Mesenchymal stem cell (in vitro differentiated cells and primary cell): ENCODE results near the gene CNNM2.
A peak's percentile ranks its signal among the peaks of the same experiment; 100 is the strongest.
"Not testable (repeated sequence)": the region's sequence is repeated elsewhere in the genome, so short reads cannot be mapped to it uniquely, and the experiment has no call there.

ENCODE experiments used
- DNase-seq: peaks from one replicate; pipeline ENCODE4 v3.0.0-alpha.2; 2013
- H2AFZ ChIP-seq: one replicate; pipeline ENCODE4 v1.6.1; 2013; ENCODE audit warnings: low read depth, mild to moderate bottlenecking, control low read depth, inconsistent platforms, low read length, moderate library complexity
- H2AK5ac ChIP-seq: 2 replicates; pipeline ENCODE4 v1.6.1; 2013; ENCODE audit warnings: low read length, moderate library complexity, mild to moderate bottlenecking, inconsistent platforms; ENCODE audit not compliant: severe bottlenecking
- H2BK120ac ChIP-seq: one replicate; pipeline ENCODE4 v1.6.1; 2013; ENCODE audit warnings: low read depth, mild to moderate bottlenecking, inconsistent platforms, low read length, moderate library complexity
- H2BK12ac ChIP-seq, 2 experiments: one replicate each; pipeline ENCODE4 v1.6.1; 2013; ENCODE audit warnings: inconsistent platforms in 2 of 2, low read length in 2 of 2, mild to moderate bottlenecking in 2 of 2, moderate library complexity in 2 of 2, control low read depth in 1 of 2
- H2BK15ac ChIP-seq: one replicate; pipeline ENCODE4 v1.6.1; 2013; ENCODE audit warnings: mild to moderate bottlenecking, low read depth, inconsistent platforms; ENCODE audit not compliant: poor library complexity, severe bottlenecking
- H2BK5ac ChIP-seq: 2 replicates; pipeline ENCODE4 v1.6.1; 2013; ENCODE audit warnings: low read depth, mild to moderate bottlenecking, low read length, control low read depth, inconsistent platforms; ENCODE audit not compliant: poor library complexity, severe bottlenecking
- H3K14ac ChIP-seq, 2 experiments: one replicate each; pipeline ENCODE4 v1.6.1; 2013; ENCODE audit warnings: inconsistent platforms in 2 of 2, low read length in 2 of 2, control low read depth in 1 of 2, mild to moderate bottlenecking in 1 of 2, moderate library complexity in 1 of 2
- H3K18ac ChIP-seq, 2 experiments: one replicate each; pipeline ENCODE4 v1.6.1; 2013; ENCODE audit warnings: inconsistent platforms in 2 of 2, low read length in 2 of 2, control low read depth in 1 of 2, low read depth in 1 of 2, mild to moderate bottlenecking in 1 of 2
- H3K23ac ChIP-seq, 2 experiments: one replicate each; pipeline ENCODE4 v1.6.1; 2013; ENCODE audit warnings: inconsistent platforms in 2 of 2, low read length in 2 of 2, mild to moderate bottlenecking in 2 of 2, moderate library complexity in 2 of 2, control low read depth in 1 of 2
- H3K27ac ChIP-seq: 2 replicates; pipeline ENCODE4 v1.5.1; 2013; ENCODE audit warnings: mild to moderate bottlenecking, moderate library complexity, low read length, control low read depth, inconsistent platforms; ENCODE audit not compliant: poor library complexity, severe bottlenecking
- H3K27me3 ChIP-seq, 2 experiments: 2 replicates each; pipeline versions ENCODE4 v1.6.1 to v1.7.0; 2013; ENCODE audit warnings: low read length in 2 of 2, mild to moderate bottlenecking in 2 of 2, moderate library complexity in 2 of 2, control low read depth in 1 of 2, inconsistent platforms in 1 of 2; ENCODE audit not compliant: control insufficient read depth in 1 of 2, insufficient read depth in 1 of 2
- H3K36me3 ChIP-seq, 2 experiments: 2 replicates each; pipeline versions ENCODE4 v1.6.1 to v1.7.0; 2013; ENCODE audit warnings: low read length in 2 of 2, control low read depth in 1 of 2, inconsistent platforms in 1 of 2, low read depth in 1 of 2, mild to moderate bottlenecking in 1 of 2; ENCODE audit not compliant: insufficient read depth in 2 of 2, control insufficient read depth in 1 of 2
- H3K4ac ChIP-seq, 2 experiments: one replicate each; pipeline ENCODE4 v1.6.1; 2013; ENCODE audit warnings: inconsistent platforms in 2 of 2, low read length in 2 of 2, mild to moderate bottlenecking in 2 of 2, moderate library complexity in 2 of 2, control low read depth in 1 of 2, low read depth in 1 of 2
- H3K4me1 ChIP-seq: 2 replicates; pipeline ENCODE4 v1.6.1; 2013; ENCODE audit warnings: low read depth, low read length, control low read depth; ENCODE audit not compliant: control insufficient read depth, insufficient read depth
- H3K4me2 ChIP-seq: 2 replicates; pipeline ENCODE4 v1.6.1; 2013; ENCODE audit warnings: low read length, mild to moderate bottlenecking, inconsistent platforms; ENCODE audit not compliant: poor library complexity, severe bottlenecking
- H3K4me3 ChIP-seq, 2 experiments: 2 replicates each; pipeline versions ENCODE4 v1.5.1 to v1.7.0; 2013; ENCODE audit warnings: low read length in 2 of 2, mild to moderate bottlenecking in 2 of 2, control low read depth in 1 of 2, low read depth in 1 of 2; ENCODE audit not compliant: insufficient read depth in 1 of 2
- H3K79me1 ChIP-seq: replicated peaks from 2 replicates; pipeline ENCODE4 v1.6.1; 2013; ENCODE audit warnings: mild to moderate bottlenecking, control low read depth, low read length, inconsistent platforms; ENCODE audit not compliant: poor library complexity, severe bottlenecking
- H3K9ac ChIP-seq: 2 replicates; pipeline ENCODE4 v1.7.0; 2013; ENCODE audit warnings: mild to moderate bottlenecking, low read length, moderate library complexity
- H3K9me3 ChIP-seq: 2 replicates; pipeline ENCODE4 v1.7.0; 2013; ENCODE audit warnings: mild to moderate bottlenecking, low read length; ENCODE audit not compliant: control insufficient read depth
- H4K8ac ChIP-seq: one replicate; pipeline ENCODE4 v1.6.1; 2013; ENCODE audit warnings: inconsistent platforms, mild to moderate bottlenecking, low read length, moderate library complexity
- H4K91ac ChIP-seq: one replicate; pipeline ENCODE4 v1.6.1; 2013; ENCODE audit warnings: mild to moderate bottlenecking, low read length, inconsistent platforms
- WGBS: methylation state at CpG from one replicate; pipeline ENCODE4 v1.1.7; 2013; ENCODE audit warnings: mixed read lengths; 5-methylcytosine and 5-hydroxymethylcytosine counted together

CNNM2 gene

DNA sequence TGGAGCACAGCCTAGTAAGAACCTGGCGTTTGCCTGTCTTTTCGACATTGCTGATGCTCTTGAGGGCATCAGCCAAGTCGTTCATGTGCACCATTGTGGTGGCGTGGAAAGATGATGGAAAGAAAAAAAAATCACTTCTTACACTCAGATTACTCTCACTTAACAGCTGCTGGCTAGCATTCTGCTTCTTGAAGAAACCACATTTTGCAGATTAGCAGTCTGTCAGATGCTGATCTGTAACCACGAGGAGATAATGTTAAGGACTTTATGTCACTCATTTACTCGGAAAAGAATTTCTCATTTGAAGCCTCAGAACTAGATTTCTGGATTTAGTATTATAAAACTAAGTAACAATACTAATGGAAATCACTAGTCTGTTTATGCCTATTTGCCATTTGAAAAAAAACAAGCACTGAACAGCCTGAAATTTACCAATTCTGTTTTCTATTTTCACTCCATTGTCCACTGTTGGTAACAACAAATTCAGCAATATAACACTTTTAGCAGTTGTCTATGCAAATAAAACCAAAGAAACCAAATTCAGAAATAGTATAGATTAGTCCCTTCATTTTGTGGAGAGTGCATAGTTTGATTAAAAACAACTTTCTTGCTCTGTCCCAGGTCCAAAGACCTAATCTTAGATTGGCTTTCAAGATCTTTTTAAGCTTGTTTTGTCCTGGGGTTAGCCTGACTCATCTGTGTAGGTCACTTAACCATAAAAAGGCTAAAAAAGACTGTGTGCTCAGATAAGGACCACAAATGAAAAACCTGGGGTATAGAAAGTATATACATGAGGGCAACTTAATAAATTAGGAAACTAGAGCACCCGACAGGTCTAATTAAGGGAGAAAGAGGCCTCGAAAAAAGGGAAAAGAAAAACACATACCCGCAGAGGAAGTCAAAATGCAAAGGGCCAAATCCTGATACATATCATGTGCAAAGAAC lies 207.5 kb downstream of the CNNM2 start:
- Histone ChIP-seq H2BK15ac (no peak overlapping the region), H2BK120ac (no peak overlapping the region), H2AFZ (no peak overlapping the region), H2AK5ac (no peak overlapping the region), H3K4ac (no peak overlapping the region), H4K91ac (no peak overlapping the region), H2BK5ac (no peak overlapping the region), H4K8ac (no peak overlapping the region), H3K36me3 (peaks cover 0 to 22% of the 10 kb centered on the region in 2 experiments), H3K4me3 (no peak overlapping the region), H2BK12ac (no peak overlapping the region), H3K4me2 (no peak overlapping the region), H3K79me1 (peaks cover 19% of the 10 kb centered on the region), H3K4me1 (no peaks in the 10 kb centered on the region), H3K27me3 (no peaks in the 10 kb centered on the region), H3K23ac (no peak overlapping the region), H3K27ac (no peak overlapping the region), H3K18ac (no peak overlapping the region), H3K14ac (no peak overlapping the region), H3K9me3 (no peaks in the 10 kb centered on the region), H3K9ac (no peak overlapping the region)
- 76% methylated on average over 7 of the region's 9 CpGs for WGBS
- DNase-seq, result peak; percentile 46

DNA sequence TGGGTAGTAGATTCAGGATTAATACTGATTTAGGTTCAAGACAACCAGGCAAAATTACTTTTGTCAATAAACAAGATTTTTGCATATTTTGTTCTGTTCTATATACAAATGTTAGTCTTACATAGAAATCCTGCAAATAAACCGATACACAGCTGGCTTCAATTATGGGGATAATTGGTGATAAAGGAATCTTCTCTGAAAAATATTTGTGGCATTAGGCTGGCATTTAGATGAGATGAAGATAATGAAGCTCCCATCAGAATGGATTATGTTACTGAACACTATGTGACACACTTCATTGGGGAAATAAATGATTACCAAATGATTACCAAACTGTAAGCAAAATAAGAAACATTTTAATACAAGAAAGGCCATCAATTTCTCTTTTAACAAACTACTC lies 209.1 kb downstream of the CNNM2 start:
- no peak overlapping the region for H2BK15ac ChIP-seq
- H3K4me3 ChIP-seq, result no peak overlapping the region

DNA sequence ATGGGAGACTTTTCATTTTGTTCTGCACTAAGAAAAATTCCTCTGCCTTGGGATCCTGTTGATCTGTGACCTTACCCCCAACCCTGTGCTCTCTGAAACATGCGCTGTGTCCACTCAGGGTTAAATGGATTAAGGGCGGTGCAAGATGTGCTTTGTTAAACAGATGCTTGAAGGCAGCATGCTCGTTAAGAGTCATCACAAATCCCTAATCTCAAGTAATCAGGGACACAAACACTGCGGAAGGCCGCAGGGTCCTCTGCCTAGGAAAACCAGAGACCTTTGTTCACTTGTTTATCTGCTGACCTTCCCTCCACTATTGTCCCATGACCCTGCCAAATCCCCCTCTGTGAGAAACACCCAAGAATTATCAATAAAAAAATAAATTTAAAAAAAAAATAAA lies 212.1 kb downstream of the CNNM2 start:
- not testable (repeated sequence) for DNase-seq, H4K91ac ChIP-seq, H3K4me3 ChIP-seq, H3K18ac ChIP-seq, H3K23ac ChIP-seq, H3K4me2 ChIP-seq, H2BK120ac ChIP-seq, H3K27ac ChIP-seq, H2AFZ ChIP-seq, H2BK15ac ChIP-seq, H3K27me3 ChIP-seq, H2AK5ac ChIP-seq, H3K9me3 ChIP-seq, H3K9ac ChIP-seq, H2BK12ac ChIP-seq, H2BK5ac ChIP-seq, H3K4me1 ChIP-seq, H3K14ac ChIP-seq, H4K8ac ChIP-seq, H3K4ac ChIP-seq
- no CpG with 5 or more reads among the region's 5 CpGs for WGBS
- Histone ChIP-seq H3K79me1 (peaks cover 14% of the 10 kb centered on the region), H3K36me3 (peaks cover 11 to 46% of the 10 kb centered on the region in 2 experiments)

More for the DNA sequence above, 209.1 kb downstream of the CNNM2 start:
- Histone ChIP-seq H3K9me3 (no peaks in the 10 kb centered on the region), H3K27me3 (no peaks in the 10 kb centered on the region), H3K18ac (no peak overlapping the region), H3K4ac (no peak overlapping the region), H3K14ac (no peak overlapping the region), H3K27ac (no peak overlapping the region), H2BK120ac (no peak overlapping the region), H2AK5ac (no peak overlapping the region), H2BK12ac (no peak overlapping the region), H3K4me2 (no peak overlapping the region), H3K79me1 (peaks cover 18% of the 10 kb centered on the region), H3K9ac (no peak overlapping the region), H2AFZ (no peak overlapping the region), H4K91ac (no peak overlapping the region), H3K23ac (no peak overlapping the region), H2BK5ac (no peak overlapping the region), H4K8ac (no peak overlapping the region), H3K4me1 (no peaks in the 10 kb centered on the region), H3K36me3 (peaks cover 4 to 34% of the 10 kb centered on the region in 2 experiments)
- 100% methylated on average over 1 of the region's 1 CpG for WGBS
- DNase-seq, result no peak

DNA sequence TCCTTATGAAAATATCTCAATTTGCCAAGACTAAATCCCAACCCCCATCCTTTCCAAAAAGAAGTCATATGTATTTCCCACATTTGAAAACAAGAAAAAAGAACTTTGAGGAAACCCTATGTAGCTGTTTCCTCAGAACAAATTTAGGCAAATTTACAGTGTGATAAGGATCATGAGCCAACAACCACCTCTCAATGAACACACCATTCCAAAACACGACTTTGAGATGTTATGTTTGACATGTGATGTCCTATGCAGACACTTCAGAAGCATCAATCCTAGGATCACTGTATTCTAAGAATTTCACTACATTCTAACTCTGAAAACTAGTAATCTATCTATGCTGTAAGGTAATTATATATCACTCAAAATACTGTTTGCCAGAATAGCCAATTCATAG lies 212.8 kb downstream of the CNNM2 start:
- H3K9ac ChIP-seq, result no peak overlapping the region
- no peak overlapping the region for H2BK120ac ChIP-seq
- DNase-seq, result no peak
- H3K27me3 ChIP-seq, result no peaks in the 10 kb centered on the region
- H3K4me1 ChIP-seq, result no peaks in the 10 kb centered on the region
- no peak overlapping the region for H3K4ac ChIP-seq
- no peak overlapping the region for H2BK12ac ChIP-seq
- no peak overlapping the region for H2BK5ac ChIP-seq
- H3K4me2 ChIP-seq, result no peak overlapping the region
- no peak overlapping the region for H3K14ac ChIP-seq
- WGBS, result no CpG with 5 or more reads among the region's 1 CpG
- peaks cover 14% of the 10 kb centered on the region for H3K79me1 ChIP-seq
- no peak overlapping the region for H3K23ac ChIP-seq
- H3K9me3 ChIP-seq, result no peaks in the 10 kb centered on the region
- no peak overlapping the region for H2BK15ac ChIP-seq
- H4K91ac ChIP-seq, result no peak overlapping the region
- no peak overlapping the region for H2AFZ ChIP-seq
- H3K36me3 ChIP-seq, result peaks cover 18 to 47% of the 10 kb centered on the region in 2 experiments
- no peak overlapping the region for H3K27ac ChIP-seq
- no peak overlapping the region for H3K18ac ChIP-seq
- no peak overlapping the region for H3K4me3 ChIP-seq
- no peak overlapping the region for H4K8ac ChIP-seq
- H2AK5ac ChIP-seq, result no peak overlapping the region
